HEK293 (cell line): ENCODE measurements around the gene LDLRAD4.

Source experiments
- CTCF ChIA-PET: fragments of 350-600 bp; formaldehyde crosslinking; extraction: SDS; loops from one replicate; lab custom pipeline; 2021; ENCODE audit warnings: antibody characterized with exemption; lab: Yijun Ruan, JAX
- POLR2A ChIA-PET: fragments of 300-600 bp; formaldehyde crosslinking; extraction: SDS; loops from one replicate; lab custom pipeline; 2020; ENCODE audit warnings: antibody characterized with exemption, inconsistent platforms; lab: Yijun Ruan, JAX
- H3K27ac ChIP-seq: fragments of 200-500 bp; sonication (Bioruptor generic); 2 replicates; pipeline ENCODE4 v1.5.1; 2014; ENCODE audit warnings: low read depth, low read length, control low read depth, inconsistent platforms; ENCODE audit errors: extremely low read depth
- H3K36me3 ChIP-seq, 2 experiments: fragments of 200-500 bp in 1 of 2; sonication (Bioruptor generic) in 1 of 2; 1 replicate in 1 of 2; 2 replicates in 1 of 2; pipeline ENCODE4 v1.5.1; 2014 to 2017; ENCODE audit warnings: inconsistent platforms in 2 of 2, low read length in 2 of 2; ENCODE audit not compliant: control insufficient read depth in 2 of 2, insufficient read depth in 1 of 2
- H3K4me1 ChIP-seq: fragments of 200-500 bp; sonication (Bioruptor generic); 2 replicates; pipeline ENCODE4 v1.5.1; 2014; ENCODE audit warnings: mild to moderate bottlenecking, low read length, inconsistent platforms; ENCODE audit not compliant: control insufficient read depth, insufficient read depth
- H3K4me3 ChIP-seq: 2 replicates; pipeline ENCODE4 v1.5.1; 2011; ENCODE audit warnings: low read depth, mild to moderate bottlenecking, control low read depth, low read length, moderate library complexity
- H3K9me3 ChIP-seq: fragments of 200-500 bp; sonication (Bioruptor generic); 2 replicates; pipeline ENCODE4 v1.5.1; 2014; ENCODE audit warnings: low read depth, low read length, inconsistent platforms; ENCODE audit not compliant: control insufficient read depth, insufficient read depth
- OVOL3 ChIP-seq: fragments of 450-650 bp; formaldehyde crosslinking; IDR thresholded peaks from 2 replicates; pipeline ENCODE4 v1.5.1; 2016; ENCODE audit warnings: missing biosample characterization, missing genetic modification characterization
- PRDM4 ChIP-seq: fragments of 450-650 bp; formaldehyde crosslinking; IDR thresholded peaks from 2 replicates; pipeline ENCODE4 v1.5.1; 2017; ENCODE audit warnings: missing biosample characterization, missing genetic modification characterization
- YY2 ChIP-seq: fragments of 450-650 bp; formaldehyde crosslinking; IDR thresholded peaks from 2 replicates; pipeline ENCODE4 v1.5.1; 2016; ENCODE audit warnings: missing biosample characterization, missing genetic modification characterization
- ZNF146 ChIP-seq: fragments of 450-650 bp; formaldehyde crosslinking; IDR thresholded peaks from 2 replicates; pipeline ENCODE4 v1.5.1; 2016; ENCODE audit warnings: missing biosample characterization, missing genetic modification characterization
- ZNF155 ChIP-seq: fragments of 450-650 bp; formaldehyde crosslinking; IDR thresholded peaks from 2 replicates; pipeline ENCODE4 v1.5.1; 2016; ENCODE audit warnings: missing biosample characterization, missing genetic modification characterization
- ZNF184 ChIP-seq: fragments of 450-650 bp; IDR thresholded peaks from 2 replicates; pipeline ENCODE4 v1.5.1; 2018; ENCODE audit warnings: missing biosample characterization, mild to moderate bottlenecking, missing genetic modification characterization
- ZNF23 ChIP-seq: fragments of 450-650 bp; formaldehyde crosslinking; IDR thresholded peaks from 2 replicates; pipeline ENCODE4 v1.5.1; 2016; ENCODE audit warnings: missing biosample characterization, missing genetic modification characterization, borderline replicate concordance
- ZNF280D ChIP-seq: fragments of 450-650 bp; formaldehyde crosslinking; IDR thresholded peaks from 2 replicates; pipeline ENCODE4 v1.5.1; 2016; ENCODE audit warnings: missing biosample characterization, missing genetic modification characterization
- ZNF292 ChIP-seq: fragments of 450-650 bp; formaldehyde crosslinking; IDR thresholded peaks from 2 replicates; pipeline ENCODE4 v1.5.1; 2016; ENCODE audit warnings: low read depth, missing biosample characterization, missing genetic modification characterization, borderline replicate concordance
- ZNF335 ChIP-seq: fragments of 450-650 bp; formaldehyde crosslinking; conservative IDR thresholded peaks from 2 replicates; pipeline ENCODE4 v1.5.1; 2016; ENCODE audit warnings: missing biosample characterization, missing genetic modification characterization
- ZNF391 ChIP-seq: fragments of 450-650 bp; formaldehyde crosslinking; IDR thresholded peaks from 2 replicates; pipeline ENCODE4 v1.5.1; 2016; ENCODE audit warnings: low read depth, missing biosample characterization, missing genetic modification characterization, borderline replicate concordance
- ZNF529 ChIP-seq: fragments of 450-650 bp; formaldehyde crosslinking; IDR thresholded peaks from 2 replicates; pipeline ENCODE4 v1.5.1; 2017; ENCODE audit warnings: missing genetic modification characterization, missing biosample characterization; ENCODE audit not compliant: insufficient replicate concordance
- ZNF548 ChIP-seq: fragments of 450-650 bp; formaldehyde crosslinking; IDR thresholded peaks from 2 replicates; pipeline ENCODE4 v1.5.1; 2016; ENCODE audit warnings: missing biosample characterization, missing genetic modification characterization
- ZNF571 ChIP-seq: fragments of 450-650 bp; formaldehyde crosslinking; IDR thresholded peaks from 2 replicates; pipeline ENCODE4 v1.5.0; 2017; ENCODE audit warnings: missing biosample characterization, missing genetic modification characterization
- ZNF596 ChIP-seq: fragments of 450-650 bp; IDR thresholded peaks from 2 replicates; pipeline ENCODE4 v1.5.0; 2018; ENCODE audit warnings: missing biosample characterization, mild to moderate bottlenecking, missing genetic modification characterization, moderate library complexity
- ZNF639 ChIP-seq: fragments of 450-650 bp; formaldehyde crosslinking; IDR thresholded peaks from 2 replicates; pipeline ENCODE4 v1.5.1; 2016; ENCODE audit warnings: missing biosample characterization, missing genetic modification characterization
- ZNF660 ChIP-seq: fragments of 450-650 bp; IDR thresholded peaks from 2 replicates; pipeline ENCODE4 v1.5.1; 2018; ENCODE audit warnings: missing biosample characterization, mild to moderate bottlenecking, missing genetic modification characterization
- ZNF704 ChIP-seq: fragments of 450-650 bp; formaldehyde crosslinking; IDR thresholded peaks from 2 replicates; pipeline ENCODE4 v1.5.1; 2016; ENCODE audit warnings: missing biosample characterization, missing genetic modification characterization
- ZNF777 ChIP-seq: fragments of 450-650 bp; formaldehyde crosslinking; IDR thresholded peaks from 2 replicates; pipeline ENCODE4 v1.5.1; 2017; ENCODE audit warnings: missing biosample characterization, missing genetic modification characterization, borderline replicate concordance
- ZNF792 ChIP-seq: fragments of 450-650 bp; formaldehyde crosslinking; IDR thresholded peaks from 2 replicates; pipeline ENCODE4 v1.5.1; 2016; ENCODE audit warnings: missing biosample characterization, missing genetic modification characterization
- ZNF830 ChIP-seq: fragments of 450-650 bp; IDR thresholded peaks from 2 replicates; pipeline ENCODE4 v1.5.0; 2018; ENCODE audit warnings: missing biosample characterization, missing genetic modification characterization, low read depth, mild to moderate bottlenecking, moderate library complexity
- ZSCAN18 ChIP-seq: fragments of 450-650 bp; formaldehyde crosslinking; IDR thresholded peaks from 2 replicates; pipeline ENCODE4 v1.5.1; 2016; ENCODE audit warnings: missing biosample characterization, missing genetic modification characterization

Gene LDLRAD4

GRCh38 chr18:13641551-13642439 lies 423.2 kb downstream of the LDLRAD4 start:
- Histone ChIP-seq H3K9me3 (no peaks in the 10 kb centered on the region), H3K36me3 (no peaks in the 10 kb centered on the region)
- no peak for TF ChIP-seq ZNF639

GRCh38 chr18:13642440-13642827 lies 423.9 kb downstream of the LDLRAD4 start:
- POLR2A ChIA-PET = no interaction called here
- no peaks in the 10 kb centered on the region for H3K9me3 ChIP-seq
- no peak overlapping the region for H3K4me3 ChIP-seq
- no peak for TF ChIP-seq ZSCAN18 (tag by site-specific recombination)
- TF ChIP-seq OVOL3 (tag by site-specific recombination) = no peak
- TF ChIP-seq ZNF335 (tag by site-specific recombination) = no peak
- no peak for TF ChIP-seq ZNF155 (tag by site-specific recombination)
- TF ChIP-seq ZNF792 = no peak
- no peak for TF ChIP-seq ZNF146 (tag by site-specific recombination)
- TF ChIP-seq ZNF23 (tag by site-specific recombination) = no peak
- TF ChIP-seq ZNF184 (tag by site-specific recombination) = no peak
- no peak for TF ChIP-seq ZNF660
- no peak for TF ChIP-seq ZNF548 (tag by site-specific recombination)
- TF ChIP-seq YY2 (tag by site-specific recombination) = no peak
- no peak for TF ChIP-seq ZNF830
- no peak for TF ChIP-seq ZNF777 (tag by site-specific recombination)
- no peak for TF ChIP-seq ZNF391
- TF ChIP-seq ZNF529 (tag by site-specific recombination) = no peak
- TF ChIP-seq, all 188 proteins: peak for 0
- H3K27ac ChIP-seq = no peak overlapping the region
- no peaks in the 10 kb centered on the region for H3K4me1 ChIP-seq
- H3K36me3 ChIP-seq = no peaks in the 10 kb centered on the region
- CTCF ChIA-PET = no interaction called here

More at GRCh38 chr18:13641551-13642439, 423.2 kb downstream of the LDLRAD4 start:
- Histone ChIP-seq H3K4me1 (no peaks in the 10 kb centered on the region), H3K27ac (no peak overlapping the region), H3K4me3 (no peak overlapping the region)
- ChIA-PET CTCF (no interaction called here), POLR2A (no interaction called here)

- no peaks in the 10 kb centered on the region for H3K9me3 ChIP-seq
- H3K36me3 ChIP-seq = no peaks in the 10 kb centered on the region
- POLR2A ChIA-PET = no interaction called here
- CTCF ChIA-PET = interaction anchor here (0.6 kb wide), 1 partner anchor 1354 kb away, joined by 3 read pairs; no protein-coding TSS in a partner anchor
- H3K4me3 ChIP-seq = no peak overlapping the region
- H3K27ac ChIP-seq = no peak overlapping the region
- H3K4me1 ChIP-seq = no peaks in the 10 kb centered on the region
- TF ChIP-seq ZNF704 (tag by site-specific recombination) (no peak), ZNF292 (tag by site-specific recombination) (no peak), ZNF596 (tag by site-specific recombination) (no peak), PRDM4 (tag by site-specific recombination) (no peak), ZNF280D (tag by site-specific recombination) (no peak), ZNF571 (tag by site-specific recombination) (no peak)
These were observed 424.7 kb downstream of the LDLRAD4 start for GRCh38 chr18:13643261-13643751.
